Sigmoid colon (tissue), 7 donors: ENCODE data around the gene KLHL17. TPM values are rescaled to one million over a fixed set of nuclear protein-coding genes. Genes with fewer than 3 reads are reported as not detected.

Experiments
- DNase-seq: peaks from one replicate; pipeline ENCODE4 v3.0.0-alpha.2; 2019
- H3K27ac ChIP-seq, 4 donors: fragments of 200-600 bp; sonication (generic); one replicate each; pipeline ENCODE4 v1.5.1; 2016 to 2019; ENCODE audit warnings: mild to moderate bottlenecking in 1 of 4
- H3K27me3 ChIP-seq, 3 donors: fragments of 200-600 bp; sonication (generic); one replicate each; pipeline ENCODE4 v1.5.1; 2019; ENCODE audit warnings: mild to moderate bottlenecking in 1 of 3
- H3K36me3 ChIP-seq, 4 donors: fragments of 200-600 bp; sonication (generic); one replicate each; pipeline ENCODE4 v1.5.1; 2016 to 2019
- H3K4me1 ChIP-seq, 4 donors: fragments of 200-600 bp; sonication (generic); one replicate each; pipeline ENCODE4 v1.5.1; 2017 to 2019
- H3K4me3 ChIP-seq, 4 donors: fragments of 200-600 bp; sonication (generic); one replicate each; pipeline ENCODE4 v1.5.1; 2017 to 2019; ENCODE audit warnings: mild to moderate bottlenecking in 2 of 4, moderate library complexity in 1 of 4
- H3K9me3 ChIP-seq, 4 donors: fragments of 200-600 bp in 3 of 4; sonication (generic) in 3 of 4; one replicate each; pipeline versions ENCODE4 v1.5.1 to v1.6.1; 2013 to 2019
- EP300 ChIP-seq, 4 donors: sonication (generic); formaldehyde crosslinking; IDR thresholded peaks; one replicate each; pipeline ENCODE4 v1.6.1; 2017; ENCODE audit warnings: antibody characterized with exemption in 4 of 4
- POLR2A ChIP-seq, 2 donors: fragments of 450-650 bp; IDR thresholded peaks; one replicate each; pipeline ENCODE4 v1.6.1; 2016; ENCODE audit warnings: antibody characterized with exemption in 2 of 2, mild to moderate bottlenecking in 2 of 2, moderate library complexity in 2 of 2
- POLR2AphosphoS5 ChIP-seq, 4 donors: sonication (generic); formaldehyde crosslinking; IDR thresholded peaks; one replicate each; pipeline ENCODE4 v1.6.1; 2017; ENCODE audit warnings: antibody characterized with exemption in 4 of 4
- WGBS, 2 donors: extraction: QIAGEN DNeasy Blood & Tissue Kit; methylation state at CpG; one replicate each; pipeline ENCODE4 v1.1.7; 2013; 5-methylcytosine and 5-hydroxymethylcytosine counted together
- intact Hi-C: fragments of 100-400 bp; cut with DNase I; formaldehyde crosslinking; loops from one replicate; pipeline ENCODE4 v1.15.1; 2023
- polyA plus RNA-seq, 3 donors: library from polyadenylated mRNA; stranded (reverse); fragments of 200-250 nt; gene quantifications; one replicate each; pipeline ENCODE4 v1.2.3, GENCODE V29; 2013
- small RNA-seq, 3 donors: library from RNA; depleted of rRNA; stranded (forward); fragments of <200 nt; gene quantifications; one replicate each; pipeline ENCODE3, GENCODE V24; 2016
- total RNA-seq, 4 donors: library from RNA; depleted of rRNA; stranded (reverse); fragments of >200 nt; gene quantifications; one replicate each; pipeline ENCODE4 v1.1.0, GENCODE V29; 2016
- TF ChIP-seq, protein P1 (sequence below), 4 experiments: fragments of 450-650 bp in 3 of 4; fragments of 200-600 bp in 1 of 4; IDR thresholded peaks; one replicate each; pipeline ENCODE4 v1.5.1; 2016 to 2019; ENCODE audit warnings: antibody characterized with exemption in 4 of 4, mild to moderate bottlenecking in 3 of 4, moderate library complexity in 2 of 4
- donor health status: healthy with polysubstance abuse.
- donor health status: Bipolar disorder and iron deficiency.
- donor health status: healthy.

KLHL17 gene
- total and polyA plus RNA-seq, 7 donors = 0.69 to 10.8 (median 4.9) TPM

GRCh38 chr1:1013922-1014648 lies 53.7 kb downstream of the KLHL17 start:
- Histone ChIP-seq H3K27me3 (no peaks in the 10 kb centered on the region), H3K27ac (peak overlapping the region; percentile 87 to 95 (median 92)), H3K9me3 (no peaks in the 10 kb centered on the region), H3K4me1 (peaks cover 0 to 26% (median 22%) of the 10 kb centered on the region in 4 donors), H3K4me3 (peak overlapping the region; percentile 54 to 70 (median 60)), H3K36me3 (no peaks in the 10 kb centered on the region)
- 68 to 73% methylated on average over 41 of the region's 41 CpGs for WGBS, 2 donors
- TF ChIP-seq POLR2AphosphoS5 (IDR thresholded peaks at IDR 0.05) (no peak), POLR2A (IDR thresholded peaks at IDR 0.05) (no peak), EP300 (IDR thresholded peaks at IDR 0.05) (no peak)
- TF ChIP-seq, protein P1, sequence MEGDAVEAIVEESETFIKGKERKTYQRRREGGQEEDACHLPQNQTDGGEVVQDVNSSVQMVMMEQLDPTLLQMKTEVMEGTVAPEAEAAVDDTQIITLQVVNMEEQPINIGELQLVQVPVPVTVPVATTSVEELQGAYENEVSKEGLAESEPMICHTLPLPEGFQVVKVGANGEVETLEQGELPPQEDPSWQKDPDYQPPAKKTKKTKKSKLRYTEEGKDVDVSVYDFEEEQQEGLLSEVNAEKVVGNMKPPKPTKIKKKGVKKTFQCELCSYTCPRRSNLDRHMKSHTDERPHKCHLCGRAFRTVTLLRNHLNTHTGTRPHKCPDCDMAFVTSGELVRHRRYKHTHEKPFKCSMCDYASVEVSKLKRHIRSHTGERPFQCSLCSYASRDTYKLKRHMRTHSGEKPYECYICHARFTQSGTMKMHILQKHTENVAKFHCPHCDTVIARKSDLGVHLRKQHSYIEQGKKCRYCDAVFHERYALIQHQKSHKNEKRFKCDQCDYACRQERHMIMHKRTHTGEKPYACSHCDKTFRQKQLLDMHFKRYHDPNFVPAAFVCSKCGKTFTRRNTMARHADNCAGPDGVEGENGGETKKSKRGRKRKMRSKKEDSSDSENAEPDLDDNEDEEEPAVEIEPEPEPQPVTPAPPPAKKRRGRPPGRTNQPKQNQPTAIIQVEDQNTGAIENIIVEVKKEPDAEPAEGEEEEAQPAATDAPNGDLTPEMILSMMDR (IDR thresholded peaks at IDR 0.05) = no peak
- DNase-seq = peak; percentile 77
- intact Hi-C loops = no loop called here

- Histone ChIP-seq H3K27ac (peak overlapping the region in 3 of 4 donors; percentile 92 to 95 (median 93)), H3K36me3 (no peaks in the 10 kb centered on the region), H3K4me3 (peak overlapping the region in 3 of 4 donors; percentile 55 to 70 (median 65)), H3K4me1 (peaks cover 0 to 27% (median 24%) of the 10 kb centered on the region in 4 donors), H3K27me3 (no peaks in the 10 kb centered on the region), H3K9me3 (no peaks in the 10 kb centered on the region)
- TF ChIP-seq, protein P1 (IDR thresholded peaks at IDR 0.05) = peak in 1 of 4 experiments; percentile 20
- TF ChIP-seq POLR2A (IDR thresholded peaks at IDR 0.05) (no peak), POLR2AphosphoS5 (IDR thresholded peaks at IDR 0.05) (no peak), EP300 (IDR thresholded peaks at IDR 0.05) (no peak)
- intact Hi-C loops = no loop called here
- no peak for DNase-seq
- whole genome bisulfite sequencing, 2 donors = 66 to 76% methylated on average over 20 of the region's 20 CpGs
Observed at GRCh38 chr1:1014799-1015681, 54.7 kb downstream of the KLHL17 start.

Small RNA genes lying within 50 kb of the gene (small RNA-seq; reads per million reads assigned to genes)
- gene AL645608.3 = 0 reads per million in 3 donors
- gene AL645608.4 = 0 reads per million in 3 donors

Other genes with a start within 250 kb of the KLHL17 start
- gene SAMD11, start 36.7 kb upstream of the KLHL17 start, total RNA-seq = 1 to 10 TPM; 2.1 to 4.6 (median 4.2) TPM
- gene SAMD11, start 36.7 kb upstream of the KLHL17 start, polyA plus RNA-seq = 1 to 10 TPM in 2 of 3 donors, under 1 TPM in 1; 0.60 to 4.9 (median 3.7) TPM
- gene NOC2L, start 1.3 kb upstream of the KLHL17 start, total RNA-seq = 10 to 100 TPM; 26.0 to 32.6 (median 27.8) TPM
- 10 to 100 TPM; 25.4 to 81.6 (median 25.8) TPM for gene NOC2L, start 1.3 kb upstream of the KLHL17 start, polyA plus RNA-seq
- gene PLEKHN1, start 5.9 kb downstream of the KLHL17 start, total RNA-seq = not detected
- 1 to 10 TPM in 1 of 3 donors, under 1 TPM in 1, not detected in 1; 0.46 to 1.5 TPM for gene PLEKHN1, start 5.9 kb downstream of the KLHL17 start, polyA plus RNA-seq
- under 1 TPM in 1 of 4 donors, not detected in 3; under 0.01 TPM for gene PERM1, start 21.5 kb downstream of the KLHL17 start, total RNA-seq
- under 1 TPM in 2 of 3 donors, not detected in 1; 0.16 to 0.69 TPM for gene PERM1, start 21.5 kb downstream of the KLHL17 start, polyA plus RNA-seq
- 10 to 100 TPM; 25.0 to 65.1 (median 27.9) TPM for gene HES4, start 39.5 kb downstream of the KLHL17 start, total RNA-seq
- gene HES4, start 39.5 kb downstream of the KLHL17 start, polyA plus RNA-seq = 10 to 100 TPM in 1 of 3 donors, 1 to 10 TPM in 2; 1.2 to 15.7 (median 4.6) TPM
- 10 to 100 TPM; 49.4 to 81.1 (median 68.8) TPM for gene ISG15, start 52.9 kb downstream of the KLHL17 start, total RNA-seq
- gene ISG15, start 52.9 kb downstream of the KLHL17 start, polyA plus RNA-seq = 100 to 1,000 TPM in 2 of 3 donors, 10 to 100 TPM in 1; 78.7 to 357 (median 241) TPM
- gene AGRN, start 59.5 kb downstream of the KLHL17 start, total RNA-seq = 10 to 100 TPM in 2 of 4 donors, 1 to 10 TPM in 2; 3.9 to 23.3 (median 10.3) TPM
- gene AGRN, start 59.5 kb downstream of the KLHL17 start, polyA plus RNA-seq = 10 to 100 TPM in 1 of 3 donors, 1 to 10 TPM in 2; 2.8 to 54.4 (median 3.0) TPM
- not detected for gene RNF223, start 113.7 kb downstream of the KLHL17 start, total RNA-seq
- 1 to 10 TPM in 2 of 3 donors, under 1 TPM in 1; 0.60 to 3.7 (median 1.9) TPM for gene RNF223, start 113.7 kb downstream of the KLHL17 start, polyA plus RNA-seq
- gene C1orf159, start 155.5 kb downstream of the KLHL17 start, total RNA-seq = 10 to 100 TPM in 2 of 4 donors, 1 to 10 TPM in 2; 7.9 to 13.8 (median 10.4) TPM
- gene C1orf159, start 155.5 kb downstream of the KLHL17 start, polyA plus RNA-seq = 10 to 100 TPM in 1 of 3 donors, 1 to 10 TPM in 2; 6.6 to 25.3 (median 6.9) TPM
- not detected for gene TTLL10, start 213.3 kb downstream of the KLHL17 start, total RNA-seq
- gene TTLL10, start 213.3 kb downstream of the KLHL17 start, polyA plus RNA-seq = under 1 TPM; 0.46 to 0.70 (median 0.60) TPM
- gene TNFRSF18, start 246.0 kb downstream of the KLHL17 start, total RNA-seq = under 1 TPM in 1 of 4 donors, not detected in 3; 0.71 TPM
- gene TNFRSF18, start 246.0 kb downstream of the KLHL17 start, polyA plus RNA-seq = 1 to 10 TPM in 2 of 3 donors, not detected in 1; 1.2 to 3.9 TPM